Right ventricle myocardium superior (tissue), 1 donor: ENCODE data around the gene TP53TG5. TPM values are rescaled to one million over a fixed set of nuclear protein-coding genes. Genes with fewer than 3 reads are reported as not detected.
"Not testable (repeated sequence)": the region's sequence is repeated elsewhere in the genome, so short reads cannot be mapped to it uniquely, and the experiment has no call there.

Source experiments
- ATAC-seq: fragments of 200-7000 bp; cut with Tn5 transposase; one replicate; pipeline ENCODE4 v1.9.1; 2020; ENCODE audit warnings: mild to moderate bottlenecking; ENCODE audit not compliant: poor library complexity
- DNase-seq: peaks from one replicate; pipeline ENCODE4 v3.0.0-alpha.2; 2020
- intact Hi-C: fragments of 100-400 bp; cut with DNase I; formaldehyde crosslinking; loops from one replicate; pipeline ENCODE4 v1.11.2; 2022
- total RNA-seq: library from RNA; stranded (reverse); fragmentation: NEBNext Ultra II Directional; extraction: Animal tissue kit (Norgen Biotek cat#: 25700); gene quantifications from one replicate; pipeline ENCODE4 v1.2.1, GENCODE V29; 2021
- donor health status: DM: no; HTN: yes; CAD: no; lungs with severe emphysema.

The TP53TG5 gene
- total RNA-seq, 1 donor from 2014 or later, result 1.2 TPM

DNA sequence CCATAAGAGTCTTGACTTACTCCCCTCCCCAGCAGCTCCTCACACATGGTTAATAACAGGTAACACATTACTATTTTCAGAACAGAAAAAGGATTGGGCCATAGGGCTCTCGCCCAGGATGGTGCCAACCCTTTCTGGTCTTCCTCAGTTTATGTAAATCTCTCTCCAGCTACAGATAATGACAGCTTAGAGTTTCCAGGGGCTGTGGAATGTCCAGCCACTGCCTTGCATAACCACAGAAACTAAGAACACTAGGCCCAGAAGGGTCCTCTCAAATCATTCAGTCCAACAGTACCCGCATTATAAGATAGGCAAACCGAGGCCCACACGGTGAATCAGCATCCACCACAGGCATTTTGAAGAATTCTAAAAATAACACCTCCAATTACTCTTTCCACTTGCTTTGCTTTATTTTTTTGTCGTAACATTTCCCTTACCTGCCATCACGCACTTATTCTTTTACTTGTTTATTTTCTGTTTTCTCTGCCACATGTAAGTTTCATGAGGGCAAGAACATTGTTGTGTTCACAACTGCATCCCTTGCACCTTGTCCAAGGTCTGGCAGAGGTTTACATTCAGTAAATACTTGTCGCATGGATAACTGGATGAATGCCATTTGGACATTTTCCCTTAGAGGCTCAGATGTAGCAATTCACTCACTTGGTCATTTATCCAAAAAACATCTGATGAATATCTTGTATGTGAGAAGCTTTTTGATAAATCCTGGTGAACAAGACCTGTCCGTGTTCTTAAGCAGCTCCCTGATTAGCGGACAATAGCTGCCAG, 23.5 kb downstream of the TP53TG5 start:
- ATAC-seq (no peak), DNase-seq (no peak)
- intact Hi-C loops, result no loop called here

GRCh38 chr20:45353746-45354145, 24.4 kb downstream of the TP53TG5 start:
- DNase-seq (no peak), ATAC-seq (no peak)
- intact Hi-C loops, result no loop called here

DNA sequence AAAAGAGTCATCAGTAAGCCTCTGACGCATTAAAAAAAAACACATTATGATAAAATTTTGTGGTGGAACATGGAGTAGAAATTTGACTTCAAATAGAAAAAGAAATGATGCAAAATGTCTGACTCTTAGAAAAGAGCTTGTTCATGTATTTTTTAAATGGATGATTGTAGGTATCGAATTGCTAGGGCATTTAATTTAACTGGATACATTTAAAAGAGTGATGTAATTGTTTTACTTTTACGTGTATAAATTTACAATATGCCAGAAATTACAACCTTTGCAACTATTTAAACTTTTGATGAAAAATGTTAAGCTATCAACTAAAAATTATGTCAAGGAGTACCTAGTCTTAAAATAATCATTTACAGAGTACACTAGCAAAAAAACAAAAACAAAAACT, 25.4 kb downstream of the TP53TG5 start:
- ATAC-seq (no peak), DNase-seq (no peak)
- intact Hi-C loops, result no loop called here

DNA sequence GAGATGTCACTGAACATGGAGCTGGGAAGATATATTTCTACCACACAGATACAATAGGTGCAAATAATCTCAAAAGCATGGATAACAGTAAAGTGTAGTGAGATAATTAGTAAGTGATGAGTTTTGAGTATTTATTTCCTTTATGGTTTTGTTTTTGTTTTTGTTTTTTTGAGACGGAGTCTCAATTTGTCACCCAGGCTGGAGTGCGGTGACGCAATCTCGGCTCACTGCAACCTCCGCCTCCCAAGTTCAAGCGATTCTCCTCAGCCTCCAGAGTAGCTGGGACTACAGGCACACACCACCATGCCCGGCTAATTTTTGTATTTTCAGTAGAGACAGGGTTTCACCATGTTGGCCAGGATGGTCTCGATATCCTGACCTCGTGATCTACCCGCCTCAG, 27.3 kb downstream of the TP53TG5 start:
- DNase-seq, intact Hi-C loops, ATAC-seq: not testable (repeated sequence)

GRCh38 chr20:45350217-45350616, 27.9 kb downstream of the TP53TG5 start:
- no peak for ATAC-seq
- no peak for DNase-seq
- intact Hi-C loops, result no loop called here

DNA sequence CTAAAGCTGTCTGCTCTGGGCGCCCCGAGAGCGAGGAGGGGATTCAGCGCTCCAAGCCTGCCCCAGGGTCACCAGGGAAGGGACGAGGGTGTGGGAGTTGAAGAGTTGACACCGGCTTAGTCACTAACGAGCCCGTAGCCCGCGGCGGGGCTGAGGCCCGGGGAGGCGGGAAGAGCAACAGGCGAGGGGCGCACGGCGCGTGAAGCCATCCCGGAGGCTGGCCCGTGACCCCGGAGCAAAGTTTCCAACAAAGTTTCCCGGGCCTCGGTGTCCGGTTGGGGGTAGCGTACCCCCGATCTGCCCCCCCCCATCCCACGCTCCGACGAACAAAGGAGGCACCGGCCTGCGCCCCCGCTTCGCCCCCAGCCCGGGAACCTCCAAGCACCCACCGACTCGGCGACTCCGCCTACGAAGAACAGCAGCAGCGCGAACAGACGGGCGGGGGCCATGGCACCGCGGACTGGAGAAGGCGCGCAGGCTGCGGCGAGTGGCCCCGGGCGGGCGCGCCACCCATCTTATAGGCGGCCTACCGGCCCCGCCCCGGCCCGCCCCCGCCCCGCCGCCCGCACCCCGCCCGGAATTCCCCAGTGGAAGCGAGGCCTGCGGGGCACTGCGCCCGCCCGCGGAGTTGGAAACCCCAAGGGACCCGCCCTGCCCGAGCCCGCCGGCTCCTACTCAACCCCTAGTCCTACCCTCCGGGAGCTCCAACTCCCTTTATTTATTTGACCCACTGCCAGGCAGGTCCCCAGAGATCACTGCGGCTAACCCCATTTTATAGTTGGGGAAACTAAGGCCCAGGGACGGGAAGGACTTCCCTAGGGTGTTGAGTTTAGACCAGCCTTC, 30.0 kb downstream of the TP53TG5 start, which contains the start of gene SDC4:
Gene SDC4 (minus strand): TSS at position 489 of the 843 bp plus-strand sequence. CDS start 40 bp downstream, at position 449.
- intact Hi-C loops, result no loop called here
- peak; percentile 79 for DNase-seq
- ATAC-seq, result peak; percentile 88

GRCh38 chr20:45347297-45347935, 30.7 kb downstream of the TP53TG5 start:
- DNase-seq (peak; percentile 51), ATAC-seq (peak; percentile 38)
- intact Hi-C loops, result no loop called here

DNA sequence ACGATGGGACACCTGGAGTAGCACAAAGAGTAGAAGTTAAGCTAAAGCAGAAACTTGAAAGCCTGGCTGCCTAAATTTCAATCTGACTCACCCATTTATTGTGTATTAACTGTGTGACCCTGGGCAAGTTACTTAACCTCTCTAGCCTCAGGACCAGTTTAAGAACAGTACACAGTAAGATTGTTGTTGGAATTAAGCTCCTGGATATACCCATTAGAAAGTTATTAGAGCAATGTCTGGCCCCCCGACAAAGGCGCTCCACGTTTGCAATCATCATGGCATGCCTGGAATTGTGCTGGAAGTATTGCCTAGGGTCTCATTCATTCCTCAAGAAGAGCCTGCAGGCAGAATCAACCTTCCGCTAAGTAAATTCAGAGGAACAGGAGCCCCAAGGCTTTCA, 31.3 kb downstream of the TP53TG5 start:
- intact Hi-C loops, result no loop called here
- ATAC-seq, result no peak
- DNase-seq, result no peak

DNA sequence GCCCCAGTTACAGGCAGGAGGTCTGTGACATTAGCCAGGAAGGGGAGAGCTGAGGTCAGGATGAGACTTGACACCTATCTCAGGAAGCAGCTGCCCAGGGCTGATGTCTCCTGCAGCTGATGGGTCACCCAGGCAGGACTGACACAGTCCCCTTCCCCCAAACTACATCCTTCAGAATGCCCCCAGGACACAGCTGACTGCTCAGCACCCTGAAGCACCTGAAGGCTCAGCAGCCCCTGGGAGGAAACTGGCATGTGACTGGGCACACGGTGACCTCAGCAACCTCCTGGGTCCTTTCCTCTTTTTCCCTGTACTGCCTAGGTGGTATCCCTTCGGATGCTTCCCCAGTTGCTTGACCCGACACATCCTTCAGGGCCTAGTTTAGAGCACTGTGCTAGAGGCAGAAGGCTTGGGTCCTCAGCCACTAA, 31.8 kb downstream of the TP53TG5 start:
- no peak for ATAC-seq
- intact Hi-C loops, result no loop called here
- DNase-seq, result no peak

GRCh38 chr20:45345104-45345936, 32.8 kb downstream of the TP53TG5 start:
- intact Hi-C loops, result no loop called here
- no peak for ATAC-seq
- no peak for DNase-seq

DNA sequence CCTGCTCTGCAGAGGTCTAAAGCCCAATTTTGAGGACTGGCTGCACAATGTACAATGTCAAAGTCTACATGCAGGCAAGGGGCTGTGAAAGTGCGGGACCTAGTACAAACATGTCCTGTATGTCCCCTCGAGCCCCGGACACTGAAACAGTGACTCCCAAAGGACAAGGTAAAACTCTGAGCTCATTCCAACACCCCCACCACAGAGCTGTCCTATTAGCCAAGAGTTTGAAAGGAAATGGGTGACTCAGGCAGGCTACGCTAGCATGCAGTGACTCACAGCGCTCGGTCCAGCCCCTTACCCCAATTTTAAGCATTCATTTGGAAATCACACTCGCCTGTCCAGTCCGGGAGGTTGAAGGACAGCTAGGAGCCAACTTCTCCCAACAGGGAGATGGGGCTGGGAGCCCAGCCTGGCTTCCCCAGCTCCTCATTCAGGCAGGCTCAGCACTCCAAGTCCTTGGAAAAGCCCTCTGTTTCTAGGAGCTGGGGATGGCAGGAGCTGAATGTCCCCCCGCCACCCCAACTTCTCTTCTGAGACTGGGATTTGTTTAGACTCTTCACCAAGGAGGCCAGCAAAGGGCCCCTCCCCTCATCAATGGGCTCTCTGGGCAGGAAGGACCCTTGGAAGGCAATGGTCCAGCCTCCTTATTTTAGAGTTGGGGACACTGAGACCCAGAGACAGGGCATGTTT, 33.8 kb downstream of the TP53TG5 start:
- ATAC-seq (no peak), DNase-seq (no peak)
- intact Hi-C loops, result no loop called here

GRCh38 chr20:45343532-45344167, 34.5 kb downstream of the TP53TG5 start:
- intact Hi-C loops, result no loop called here
- ATAC-seq (no peak), DNase-seq (no peak)

DNA sequence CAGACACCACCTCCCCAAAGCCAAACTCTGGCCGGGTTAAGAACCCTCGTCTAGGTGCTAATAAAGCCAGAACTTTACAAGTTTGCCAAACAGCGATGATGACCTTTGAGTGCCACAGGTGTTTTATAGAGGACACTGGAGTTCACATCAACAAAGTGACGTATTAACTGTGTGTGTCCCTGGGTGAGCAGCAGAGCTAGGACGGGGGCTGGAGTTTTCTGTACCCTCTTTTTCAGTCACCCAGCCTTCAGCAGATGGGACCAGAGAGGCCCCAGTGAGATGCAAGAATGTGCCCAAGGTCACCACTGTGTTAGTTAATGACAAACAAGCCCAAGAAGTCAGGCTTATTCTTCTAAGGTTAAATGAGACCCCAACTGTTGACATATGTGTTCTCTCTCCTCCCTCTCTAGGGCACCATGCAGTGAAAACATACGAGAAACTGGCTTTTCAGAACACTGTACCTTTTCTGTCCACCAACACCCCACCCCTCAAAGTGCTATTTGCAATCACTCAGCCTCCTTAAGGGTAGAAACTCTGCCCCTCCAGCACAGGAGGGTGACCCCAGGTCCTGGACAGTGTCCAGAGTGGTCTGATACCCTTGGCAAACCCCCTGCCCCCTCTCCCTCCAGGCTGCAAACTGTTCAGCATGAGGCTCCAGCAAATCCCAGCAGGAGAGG, 35.1 kb downstream of the TP53TG5 start:
- intact Hi-C loops, result no loop called here
- no peak for ATAC-seq
- DNase-seq, result no peak

DNA sequence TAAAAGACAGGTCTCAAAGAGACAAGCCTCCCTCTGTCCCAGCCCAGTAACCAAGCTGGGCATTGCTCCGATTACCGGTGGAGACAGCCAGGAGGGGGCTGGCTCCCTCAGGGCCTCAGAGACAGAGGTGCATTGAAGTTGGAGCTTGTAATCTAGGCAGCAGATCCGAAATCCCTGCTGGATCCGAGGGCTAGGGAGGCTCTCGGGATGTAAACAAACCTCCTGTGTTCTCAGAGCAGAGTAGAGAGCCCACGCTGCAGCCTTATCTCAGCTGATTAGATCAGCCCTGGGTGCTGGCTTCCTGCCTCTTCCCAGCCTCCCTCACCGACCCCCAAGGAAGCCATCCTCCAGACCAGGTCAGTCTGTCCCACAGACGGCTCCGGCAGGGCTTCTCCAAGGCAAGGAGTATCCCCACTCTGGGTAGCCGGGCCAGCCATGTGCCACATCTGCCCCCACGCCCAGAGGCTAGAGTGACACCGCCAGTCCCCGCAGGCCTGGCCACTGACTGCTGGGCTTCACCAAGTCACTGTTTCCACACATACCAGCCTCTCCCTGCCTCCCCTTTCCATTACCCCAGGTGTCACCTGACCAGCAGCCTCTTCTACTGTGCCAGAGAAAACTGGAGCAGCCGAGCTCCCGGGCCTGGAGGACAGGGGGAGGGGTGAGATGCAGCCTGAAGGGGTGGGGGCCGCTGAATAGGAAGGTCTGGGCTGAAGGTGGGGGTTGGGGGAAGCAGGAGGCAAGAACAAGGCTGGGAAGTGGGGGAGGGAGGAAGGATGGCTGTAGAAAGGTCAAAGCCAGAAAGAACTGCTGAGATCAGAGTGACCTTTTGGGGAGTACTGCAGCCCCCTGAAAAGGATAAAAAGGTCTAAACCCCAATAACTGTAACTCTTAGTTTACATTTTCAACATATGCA, 35.9 kb downstream of the TP53TG5 start:
- DNase-seq, result peak; percentile 68
- peak; percentile 68 for ATAC-seq
- intact Hi-C loops, result loop anchor here (2.0 kb wide), 1 partner anchor 17 kb away; no protein-coding TSS in a partner anchor

DNA sequence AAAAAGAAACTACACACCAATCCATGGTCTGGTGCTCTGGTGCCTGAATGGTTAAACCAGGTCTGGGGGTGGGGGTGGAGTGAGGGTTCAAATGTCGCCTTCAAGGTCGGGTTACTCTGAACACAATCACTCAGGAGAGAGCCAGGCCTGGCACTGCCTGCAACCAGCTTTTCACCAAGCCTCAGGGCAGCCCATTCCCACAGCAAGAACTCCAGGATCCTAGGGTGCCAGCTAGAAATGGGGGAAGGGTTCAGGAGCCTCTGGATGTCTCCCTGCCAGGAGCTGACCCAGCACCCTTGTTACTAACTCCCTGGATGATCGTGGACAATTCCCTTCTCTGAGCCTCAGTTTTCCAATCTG, 36.6 kb downstream of the TP53TG5 start:
- intact Hi-C loops, result loop anchor here (2.0 kb wide), 1 partner anchor 17 kb away; no protein-coding TSS in a partner anchor
- DNase-seq, result no peak
- ATAC-seq, result peak; percentile 3

GRCh38 chr20:45340951-45341350, 37.2 kb downstream of the TP53TG5 start:
- intact Hi-C loops, result loop anchor here (2.0 kb wide), 1 partner anchor 18 kb away; no protein-coding TSS in a partner anchor
- no peak for DNase-seq
- ATAC-seq, result no peak
